ENCODE results near the gene LAMA3.

Gene LAMA3

DNA sequence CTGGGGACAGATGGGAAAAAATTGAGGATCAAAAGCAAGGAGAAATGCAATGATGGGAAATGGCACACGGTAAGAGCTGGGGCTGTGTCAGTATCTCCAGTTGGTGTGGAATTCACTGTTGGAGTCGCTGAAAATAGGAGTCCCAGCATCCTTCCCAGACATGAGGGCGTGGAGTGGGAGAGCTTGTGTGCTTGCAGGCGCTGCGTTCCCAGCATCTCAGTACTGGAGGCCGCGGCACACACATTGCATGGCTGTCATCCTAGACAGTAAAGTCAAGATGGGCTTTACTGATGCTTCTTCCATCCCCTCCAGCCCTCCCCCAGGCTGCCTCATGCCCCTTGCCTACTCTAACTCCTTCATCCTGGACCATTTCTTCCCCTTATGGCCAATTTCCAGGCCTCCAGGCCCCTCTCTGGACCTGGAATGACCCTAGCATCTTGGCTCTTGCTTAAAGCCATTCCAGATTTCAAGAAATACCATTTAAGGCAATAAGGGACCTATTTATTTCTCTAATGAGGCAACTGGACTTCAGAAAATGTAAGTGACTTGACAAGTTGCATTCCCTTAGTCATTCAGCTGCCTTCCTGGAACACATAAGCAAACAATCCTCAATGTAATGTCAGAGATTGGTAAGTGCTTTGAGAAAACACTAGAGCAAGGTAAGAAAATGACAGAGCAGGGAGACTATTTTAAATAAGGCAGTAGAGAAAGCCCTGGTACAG, 254.8 kb downstream of the LAMA3 start:
- Mint-ChIP-seq H3K27me3 (no peaks in the 10 kb centered on the region), H3K9me3 (no peaks in the 10 kb centered on the region), H3K4me3 (no peak overlapping the region), H3K36me3 (no peaks in the 10 kb centered on the region), H3K4me1 (peaks cover 12 to 16% of the 10 kb centered on the region in 2 donors), H3K27ac (no peak overlapping the region)
- no peak for DNase-seq
- ATAC-seq (replicated peaks) = no peak

GRCh38 chr18:23945416-23946079, 256.3 kb downstream of the LAMA3 start:
- no peaks in the 10 kb centered on the region for H3K27me3 Mint-ChIP-seq
- no peaks in the 10 kb centered on the region for H3K36me3 Mint-ChIP-seq
- peaks cover 12% of the 10 kb centered on the region in 2 donors for H3K4me1 Mint-ChIP-seq
- ATAC-seq (replicated peaks) (peak; percentile 88 to 95), DNase-seq (no peak)
- H3K9me3 Mint-ChIP-seq = no peaks in the 10 kb centered on the region
- H3K27ac Mint-ChIP-seq = peak overlapping the region; percentile 1
- peak overlapping the region; percentile 2 to 39 for H3K4me3 Mint-ChIP-seq

DNA sequence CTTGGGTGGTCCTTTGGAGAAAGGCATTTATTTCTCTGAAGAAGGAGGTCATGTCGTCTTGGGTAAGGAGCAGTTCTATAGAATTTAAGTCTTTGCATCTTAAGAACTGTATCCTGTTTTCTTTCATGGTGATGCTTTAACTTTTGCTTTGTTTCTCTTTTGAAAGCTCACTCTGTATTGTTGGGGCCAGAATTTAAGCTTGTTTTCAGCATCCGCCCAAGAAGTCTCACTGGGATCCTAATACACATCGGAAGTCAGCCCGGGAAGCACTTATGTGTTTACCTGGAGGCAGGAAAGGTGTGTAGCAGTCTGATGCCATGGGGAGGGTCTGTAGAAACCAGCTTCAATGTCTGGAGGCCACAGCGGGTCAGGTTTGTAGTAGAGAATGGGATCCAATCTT, 260.6 kb downstream of the LAMA3 start:
- Mint-ChIP-seq H3K4me1 (peaks cover 8 to 12% of the 10 kb centered on the region in 2 donors), H3K9me3 (no peaks in the 10 kb centered on the region), H3K27ac (no peak overlapping the region)

GRCh38 chr18:23950644-23951043, 261.4 kb downstream of the LAMA3 start:
- H3K36me3 Mint-ChIP-seq = no peaks in the 10 kb centered on the region
- ATAC-seq (replicated peaks) (no peak), DNase-seq (no peak)
- H3K9me3 Mint-ChIP-seq = no peaks in the 10 kb centered on the region
- no peaks in the 10 kb centered on the region for H3K27me3 Mint-ChIP-seq
- H3K27ac Mint-ChIP-seq = no peak overlapping the region
- peaks cover 2 to 5% of the 10 kb centered on the region in 2 donors for H3K4me1 Mint-ChIP-seq
- no peak overlapping the region for H3K4me3 Mint-ChIP-seq

More for the DNA sequence above, 260.6 kb downstream of the LAMA3 start:
- DNase-seq (no peak), ATAC-seq (replicated peaks) (no peak)
- Mint-ChIP-seq H3K36me3 (no peaks in the 10 kb centered on the region), H3K4me3 (no peak overlapping the region), H3K27me3 (no peaks in the 10 kb centered on the region)

DNA sequence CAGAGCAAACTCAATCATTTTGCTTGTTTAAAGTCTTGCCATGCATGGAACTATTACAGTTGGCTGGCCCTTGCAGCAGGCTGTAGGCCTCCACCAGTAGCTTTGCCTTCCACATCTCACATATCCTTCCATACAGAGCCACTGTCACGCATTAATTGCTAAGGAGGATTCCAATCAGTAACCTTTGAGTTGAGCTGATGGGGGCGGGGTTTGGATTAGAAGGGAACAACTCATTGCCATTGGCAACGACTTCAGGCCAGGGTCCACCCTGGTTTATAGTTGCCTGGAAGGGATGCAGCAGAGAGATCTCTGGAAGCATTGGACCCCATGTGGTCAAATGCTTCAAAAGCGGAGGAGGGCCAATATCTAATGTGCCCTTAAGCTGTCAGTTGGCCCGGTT, 262.0 kb downstream of the LAMA3 start:
- Mint-ChIP-seq H3K27me3 (no peaks in the 10 kb centered on the region), H3K27ac (no peak overlapping the region), H3K4me1 (no peaks in the 10 kb centered on the region), H3K36me3 (no peaks in the 10 kb centered on the region), H3K4me3 (no peak overlapping the region), H3K9me3 (no peaks in the 10 kb centered on the region)
- DNase-seq (no peak), ATAC-seq (replicated peaks) (no peak)

GRCh38 chr18:23953984-23954383, 264.7 kb downstream of the LAMA3 start:
- H3K4me1 Mint-ChIP-seq = peaks cover 0 to 2% of the 10 kb centered on the region in 2 donors
- H3K9me3 Mint-ChIP-seq = no peaks in the 10 kb centered on the region
- DNase-seq (no peak), ATAC-seq (replicated peaks) (no peak)
- H3K4me3 Mint-ChIP-seq = no peak overlapping the region
- H3K36me3 Mint-ChIP-seq = no peaks in the 10 kb centered on the region
- H3K27ac Mint-ChIP-seq = no peak overlapping the region
- no peaks in the 10 kb centered on the region for H3K27me3 Mint-ChIP-seq

DNA sequence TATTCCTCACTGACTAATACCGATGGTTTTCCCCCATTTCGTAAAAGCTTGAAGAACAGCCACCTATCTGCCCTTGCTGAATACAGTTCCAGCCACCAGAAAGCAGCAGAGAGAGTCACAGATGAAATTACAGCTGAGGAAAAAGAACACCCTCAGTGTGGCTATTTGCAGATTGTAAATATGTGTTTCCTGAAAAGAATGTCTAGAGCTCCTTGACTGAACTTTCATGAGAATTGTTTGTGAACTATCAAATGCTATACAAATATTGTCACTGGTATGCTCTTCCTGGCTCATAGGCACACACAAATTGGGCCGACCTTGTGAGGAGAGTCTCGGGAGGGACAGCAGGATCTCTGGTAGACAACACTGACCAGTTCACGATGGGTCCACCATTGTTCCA, 267.2 kb downstream of the LAMA3 start:
- Mint-ChIP-seq H3K27ac (no peak overlapping the region), H3K4me1 (peaks cover 0 to 2% of the 10 kb centered on the region in 2 donors), H3K27me3 (no peaks in the 10 kb centered on the region), H3K36me3 (no peaks in the 10 kb centered on the region), H3K9me3 (no peaks in the 10 kb centered on the region), H3K4me3 (no peak overlapping the region)
- ATAC-seq (replicated peaks) (no peak), DNase-seq (no peak)

GRCh38 chr18:23958036-23958435, 268.8 kb downstream of the LAMA3 start:
- Mint-ChIP-seq H3K27me3 (no peaks in the 10 kb centered on the region), H3K36me3 (no peaks in the 10 kb centered on the region), H3K27ac (no peak overlapping the region), H3K9me3 (no peaks in the 10 kb centered on the region), H3K4me3 (no peak overlapping the region), H3K4me1 (peaks cover 0 to 2% of the 10 kb centered on the region in 2 donors)
- no peak for ATAC-seq (replicated peaks)
- no peak for DNase-seq

DNA sequence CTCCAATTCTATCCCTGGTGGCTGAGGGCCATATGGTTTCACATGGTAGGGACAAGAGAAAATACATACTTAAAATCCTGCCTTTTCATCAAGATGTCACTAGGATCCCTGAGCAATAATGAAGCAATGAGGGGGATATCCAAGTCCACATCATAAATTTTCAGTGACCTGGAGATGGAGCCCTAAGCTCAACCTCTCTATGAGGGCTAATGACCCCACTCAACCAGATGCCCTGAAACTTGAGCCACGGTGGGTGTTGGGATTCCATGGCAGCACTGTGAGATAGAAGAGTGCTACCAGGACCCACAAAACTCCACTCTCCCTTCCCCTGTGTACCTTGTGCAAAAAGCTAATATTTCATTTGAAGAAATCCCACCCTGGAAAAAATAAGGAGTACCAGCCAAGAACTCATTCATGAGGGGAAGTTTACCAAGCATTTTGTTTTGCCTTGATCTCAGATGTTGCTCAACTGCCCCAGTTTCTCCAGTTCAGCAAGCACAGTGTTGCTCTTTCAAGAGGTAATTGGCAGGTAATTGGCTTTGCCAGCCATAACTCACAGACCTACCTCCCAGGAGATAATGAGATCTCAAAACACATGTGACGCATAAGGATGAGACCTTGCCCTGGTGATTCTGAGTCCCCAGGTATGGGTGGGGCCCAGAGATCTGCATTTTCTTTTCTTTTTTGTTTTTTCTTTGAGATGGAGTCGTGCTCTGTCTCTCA, 274.4 kb downstream of the LAMA3 start:
- Mint-ChIP-seq H3K4me3 (no peak overlapping the region), H3K4me1 (peaks cover 40 to 46% of the 10 kb centered on the region in 2 donors), H3K27me3 (no peaks in the 10 kb centered on the region), H3K36me3 (peaks cover 0 to 2% of the 10 kb centered on the region in 2 donors), H3K9me3 (peaks cover 4% of the 10 kb centered on the region in 2 donors), H3K27ac (peak overlapping the region; percentile 85)
- ATAC-seq (replicated peaks) = no peak
- no peak for DNase-seq

DNA sequence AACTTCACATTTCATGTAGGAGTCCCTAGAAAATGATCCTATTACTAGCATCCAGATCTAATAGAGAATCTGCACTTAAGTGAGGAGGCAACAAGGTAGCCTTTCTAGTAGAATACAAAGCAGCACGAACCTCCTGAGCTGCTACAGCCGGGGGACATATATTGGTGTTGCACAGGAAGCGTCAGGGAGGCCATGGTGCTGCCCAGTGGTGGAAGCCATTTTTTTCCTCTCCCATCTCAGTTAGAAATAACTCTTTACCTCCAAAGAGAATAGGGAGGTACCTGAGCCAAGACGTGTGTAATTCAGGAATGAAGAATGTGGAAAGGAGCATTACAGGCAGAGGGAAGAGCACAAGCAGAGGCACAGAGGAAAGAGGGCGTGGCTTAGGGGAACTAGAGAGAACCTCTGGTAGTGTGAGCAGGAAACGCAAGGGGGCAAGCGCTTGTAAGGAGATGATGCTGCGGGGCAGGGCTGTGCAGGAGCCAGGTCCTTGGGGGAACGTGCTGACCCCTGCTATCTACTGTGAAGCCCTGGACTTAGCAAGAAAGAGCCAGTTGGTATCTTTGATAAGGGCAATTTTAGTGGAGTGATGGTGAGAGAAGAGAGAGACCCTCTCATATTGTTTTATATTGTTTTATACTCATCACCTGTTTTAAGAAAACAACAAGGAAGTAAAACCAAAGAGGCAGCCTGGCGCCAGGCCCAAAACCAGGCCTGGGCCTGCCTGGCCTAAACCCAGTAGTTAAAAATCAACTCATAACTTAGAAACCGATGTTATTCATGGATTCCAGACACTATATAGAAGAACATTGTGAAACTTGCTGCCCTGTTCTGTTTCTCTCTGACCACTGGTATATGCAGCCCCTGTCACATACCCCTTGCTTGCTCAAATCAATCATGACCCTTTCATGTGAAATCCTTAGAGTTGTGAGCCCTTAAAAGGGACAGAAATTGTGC, 275.3 kb downstream of the LAMA3 start:
- Mint-ChIP-seq H3K4me1 (peaks cover 46 to 55% of the 10 kb centered on the region in 2 donors), H3K36me3 (peaks cover 0 to 2% of the 10 kb centered on the region in 2 donors), H3K27ac (peak overlapping the region; percentile 85), H3K9me3 (peaks cover 4% of the 10 kb centered on the region in 2 donors), H3K4me3 (peak overlapping the region in 1 of 2 donors; percentile 7), H3K27me3 (no peaks in the 10 kb centered on the region)
- DNase-seq (no peak), ATAC-seq (replicated peaks) (no peak)

- H3K27ac Mint-ChIP-seq = no peak overlapping the region
- H3K36me3 Mint-ChIP-seq = peaks cover 3 to 5% of the 10 kb centered on the region in 2 donors
- no peaks in the 10 kb centered on the region for H3K27me3 Mint-ChIP-seq
- ATAC-seq (replicated peaks) = no peak
- no peak for DNase-seq
- no peak overlapping the region for H3K4me3 Mint-ChIP-seq
- H3K4me1 Mint-ChIP-seq = peaks cover 58 to 69% of the 10 kb centered on the region in 2 donors
- H3K9me3 Mint-ChIP-seq = peaks cover 4 to 11% of the 10 kb centered on the region in 2 donors
Measured at GRCh38 chr18:23966909-23967308, 277.7 kb downstream of the LAMA3 start.

DNA sequence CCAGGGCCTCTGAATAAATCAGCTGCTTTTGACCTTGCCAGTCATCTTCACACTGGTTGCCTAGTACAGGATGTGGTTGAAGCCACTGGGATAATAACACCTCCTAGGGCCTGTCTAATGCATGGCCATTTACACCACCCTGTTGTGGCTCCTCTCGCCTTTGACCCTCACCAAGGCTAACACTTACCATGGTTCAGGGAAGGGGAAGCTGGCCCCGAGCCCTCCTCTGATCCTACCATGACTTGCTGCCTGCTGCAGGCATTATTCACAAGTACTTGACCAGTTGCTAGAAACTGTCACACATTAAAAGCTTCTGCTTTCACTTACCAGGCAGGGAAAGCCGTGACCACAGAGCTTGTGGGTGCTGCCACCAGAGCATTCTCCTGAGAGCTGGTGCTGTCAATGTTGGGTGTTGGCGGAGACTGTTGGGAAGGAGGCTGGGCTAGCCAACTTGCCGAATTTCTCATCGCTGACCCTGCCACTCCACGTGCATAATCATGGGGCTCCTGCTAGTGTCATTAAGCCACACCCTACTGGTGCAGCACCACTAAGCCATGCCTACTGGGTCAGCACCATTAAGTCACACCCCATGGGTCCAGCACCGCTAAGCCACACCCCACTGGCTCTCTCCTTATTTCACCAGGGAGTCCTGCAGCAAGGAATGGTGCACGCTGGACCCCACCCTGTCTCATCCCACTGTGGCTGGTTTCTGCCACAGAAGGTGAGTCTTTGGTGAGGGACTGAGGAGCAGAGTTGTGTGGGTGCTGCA, 278.3 kb downstream of the LAMA3 start:
- Mint-ChIP-seq H3K36me3 (peaks cover 3 to 5% of the 10 kb centered on the region in 2 donors), H3K4me1 (peaks cover 61 to 72% of the 10 kb centered on the region in 2 donors), H3K27ac (peak overlapping the region; percentile 20), H3K27me3 (no peaks in the 10 kb centered on the region), H3K9me3 (peaks cover 4 to 11% of the 10 kb centered on the region in 2 donors), H3K4me3 (peak overlapping the region; percentile 29 to 53)
- ATAC-seq (replicated peaks) (peak; percentile 73 to 78), DNase-seq (peak; percentile 37)

All from stimulated activated naive B cell treated with anti-CD40 and anti-IgM and Interleukin-4, amounts not matched to agents 10 μg/mL and 1 μg/mL and 100 μg/mL, for 72 hours (primary cell).